Testis (tissue), 3 donors: ENCODE measurements around the gene GREB1L. TPM values are rescaled to one million over a fixed set of nuclear protein-coding genes. Genes with fewer than 3 reads are reported as not detected.

ENCODE experiments used
- DNase-seq: peaks from one replicate; pipeline ENCODE4 v3.0.0-alpha.2; 2019
- H3K27ac ChIP-seq, 2 donors: fragments of 200-600 bp; sonication (generic); one replicate each; pipeline ENCODE4 v1.5.1; 2019
- H3K27me3 ChIP-seq: fragments of 200-600 bp; sonication (generic); one replicate; pipeline ENCODE4 v1.5.1; 2019
- H3K36me3 ChIP-seq: fragments of 200-600 bp; sonication (generic); one replicate; pipeline ENCODE4 v1.5.1; 2017; ENCODE audit warnings: low read depth; ENCODE audit errors: missing control alignments
- H3K4me1 ChIP-seq: fragments of 200-600 bp; sonication (generic); one replicate; pipeline ENCODE4 v1.5.1; 2019
- H3K4me3 ChIP-seq, 2 donors: fragments of 200-600 bp; sonication (generic); one replicate each; pipeline ENCODE4 v1.5.1; 2017 to 2019
- H3K9me3 ChIP-seq: fragments of 200-600 bp; sonication (generic); one replicate; pipeline ENCODE4 v1.5.1; 2017
- POLR2A ChIP-seq: fragments of 450-650 bp; IDR thresholded peaks from one replicate; pipeline ENCODE4 v1.6.1; 2017; ENCODE audit warnings: antibody characterized with exemption, mild to moderate bottlenecking, moderate library complexity
- WGBS, 2 donors: methylation state at CpG; one replicate each; pipeline ENCODE4 v1.1.5; 2018; 5-methylcytosine and 5-hydroxymethylcytosine counted together
- intact Hi-C: fragments of 100-400 bp; cut with DNase I; formaldehyde crosslinking; loops from one replicate; pipeline ENCODE4 v1.15.1; 2023; ENCODE audit warnings: low total_unique reads
- polyA plus RNA-seq: library from polyadenylated mRNA; stranded (reverse); fragments of 350-450 nt; fragmentation: Illumina TruSeq; extraction: RNeasy Lipid Tissue Mini Kit (QIAGEN cat#74804); gene quantifications from one replicate; pipeline ENCODE4 v1.2.3, GENCODE V29; 2014; ENCODE audit warnings: low read depth, low replicate concordance; ENCODE audit not compliant: insufficient read depth
- total RNA-seq, 2 donors: library from RNA; depleted of rRNA; stranded (reverse); fragments of >200 nt; gene quantifications; one replicate each; pipeline ENCODE4 v1.2.3, GENCODE V29; 2016
- TF ChIP-seq, protein P1 (sequence below), 3 experiments: fragments of 450-650 bp in 2 of 3; fragments of 200-600 bp in 1 of 3; sonication (generic) in 1 of 3; IDR thresholded peaks; one replicate each; pipeline ENCODE4 v1.5.1; 2016 to 2019; ENCODE audit warnings: antibody characterized with exemption in 3 of 3, mild to moderate bottlenecking in 2 of 3, moderate library complexity in 1 of 3

GREB1L gene
- total and polyA plus RNA-seq, 3 donors from 2014 or later = 11.9 to 40.6 (median 38.4) TPM

DNA sequence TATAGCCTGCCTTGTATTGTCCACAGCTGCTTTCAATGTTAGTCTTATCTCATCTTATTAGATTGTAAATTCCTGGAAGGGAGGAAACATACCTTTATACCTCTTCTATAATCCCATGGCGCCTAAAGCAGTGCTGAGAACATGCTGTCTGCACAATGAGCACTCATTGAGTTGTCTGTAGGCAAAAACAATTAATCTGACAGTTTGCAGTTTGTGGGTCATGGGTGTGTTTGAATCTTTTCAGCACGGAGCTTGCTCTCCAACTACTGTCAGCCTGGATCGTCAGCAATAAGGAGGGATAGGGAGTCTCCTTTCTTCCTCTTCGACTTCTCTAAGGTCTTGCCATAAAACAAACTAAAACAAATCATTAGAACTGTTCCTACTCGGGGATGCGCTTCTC lies 26.5 kb upstream of the GREB1L start:
- peak overlapping the region in 1 of 2 donors; percentile 39 for H3K27ac ChIP-seq
- TF ChIP-seq, protein P1, sequence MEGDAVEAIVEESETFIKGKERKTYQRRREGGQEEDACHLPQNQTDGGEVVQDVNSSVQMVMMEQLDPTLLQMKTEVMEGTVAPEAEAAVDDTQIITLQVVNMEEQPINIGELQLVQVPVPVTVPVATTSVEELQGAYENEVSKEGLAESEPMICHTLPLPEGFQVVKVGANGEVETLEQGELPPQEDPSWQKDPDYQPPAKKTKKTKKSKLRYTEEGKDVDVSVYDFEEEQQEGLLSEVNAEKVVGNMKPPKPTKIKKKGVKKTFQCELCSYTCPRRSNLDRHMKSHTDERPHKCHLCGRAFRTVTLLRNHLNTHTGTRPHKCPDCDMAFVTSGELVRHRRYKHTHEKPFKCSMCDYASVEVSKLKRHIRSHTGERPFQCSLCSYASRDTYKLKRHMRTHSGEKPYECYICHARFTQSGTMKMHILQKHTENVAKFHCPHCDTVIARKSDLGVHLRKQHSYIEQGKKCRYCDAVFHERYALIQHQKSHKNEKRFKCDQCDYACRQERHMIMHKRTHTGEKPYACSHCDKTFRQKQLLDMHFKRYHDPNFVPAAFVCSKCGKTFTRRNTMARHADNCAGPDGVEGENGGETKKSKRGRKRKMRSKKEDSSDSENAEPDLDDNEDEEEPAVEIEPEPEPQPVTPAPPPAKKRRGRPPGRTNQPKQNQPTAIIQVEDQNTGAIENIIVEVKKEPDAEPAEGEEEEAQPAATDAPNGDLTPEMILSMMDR (IDR thresholded peaks at IDR 0.05) = no peak
- DNase-seq = no peak
- WGBS, 2 donors = 53 to 57% methylated on average over 6 of the region's 6 CpGs
- intact Hi-C loops = no loop called here
- no peak overlapping the region for H3K4me3 ChIP-seq
- no peaks in the 10 kb centered on the region for H3K9me3 ChIP-seq
- H3K4me1 ChIP-seq = no peaks in the 10 kb centered on the region
- no peaks in the 10 kb centered on the region for H3K36me3 ChIP-seq
- H3K27me3 ChIP-seq = no peaks in the 10 kb centered on the region

DNA sequence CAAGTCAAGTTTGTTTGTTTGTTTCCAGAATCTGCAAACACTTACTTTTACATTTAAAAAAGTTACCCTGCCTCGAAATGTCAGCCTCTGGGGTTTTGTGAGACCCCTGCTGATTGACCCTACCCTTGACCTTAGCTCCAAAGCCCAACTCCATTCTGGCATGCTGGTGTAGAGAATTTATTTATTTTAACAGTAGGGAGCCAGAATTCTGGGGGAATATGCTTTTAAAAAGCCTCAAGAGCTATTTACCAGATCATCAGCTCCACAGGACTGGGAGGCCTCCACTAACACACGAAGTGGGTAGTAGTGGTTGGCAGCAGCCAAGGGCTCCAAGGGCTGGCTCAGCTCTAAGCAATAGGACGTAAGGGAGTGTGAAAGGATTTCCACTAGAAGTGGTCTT lies 23.2 kb upstream of the GREB1L start:
- intact Hi-C loops = no loop called here
- Histone ChIP-seq H3K9me3 (no peaks in the 10 kb centered on the region), H3K4me3 (no peak overlapping the region), H3K4me1 (no peaks in the 10 kb centered on the region), H3K27ac (no peak overlapping the region), H3K36me3 (no peaks in the 10 kb centered on the region), H3K27me3 (no peaks in the 10 kb centered on the region)
- TF ChIP-seq POLR2A = no peak
- TF ChIP-seq, protein P1 (IDR thresholded peaks at IDR 0.05) = no peak
- 71 to 74% methylated on average over 3 of the region's 3 CpGs for WGBS, 2 donors
- DNase-seq = no peak

DNA sequence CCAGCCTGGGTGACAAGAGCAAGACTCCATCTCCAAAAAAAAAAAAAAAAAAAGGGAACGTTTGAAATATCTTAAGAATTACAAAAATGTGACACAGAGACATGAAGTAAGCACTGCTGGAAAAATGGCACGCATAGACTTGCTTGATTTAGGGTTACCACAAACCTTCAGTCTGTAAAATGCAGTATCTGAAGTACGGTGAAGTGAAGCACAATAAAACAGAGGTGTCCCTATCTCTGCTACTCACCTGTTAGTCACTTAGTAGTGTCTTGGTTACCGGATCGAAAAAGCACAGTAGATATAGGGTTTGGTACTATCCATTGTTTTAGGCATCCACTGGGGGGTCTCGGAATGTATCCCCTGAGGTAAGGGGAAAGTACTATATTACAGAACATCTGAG lies 11.6 kb upstream of the GREB1L start:
- Histone ChIP-seq H3K27ac (no peak overlapping the region), H3K4me3 (no peak overlapping the region), H3K9me3 (no peaks in the 10 kb centered on the region), H3K27me3 (no peaks in the 10 kb centered on the region), H3K4me1 (no peaks in the 10 kb centered on the region), H3K36me3 (no peaks in the 10 kb centered on the region)
- 74 to 77% methylated on average over 6 of the region's 6 CpGs for WGBS, 2 donors
- DNase-seq = no peak
- TF ChIP-seq POLR2A = no peak
- TF ChIP-seq, protein P1 (IDR thresholded peaks at IDR 0.05) = no peak
- intact Hi-C loops = no loop called here

DNA sequence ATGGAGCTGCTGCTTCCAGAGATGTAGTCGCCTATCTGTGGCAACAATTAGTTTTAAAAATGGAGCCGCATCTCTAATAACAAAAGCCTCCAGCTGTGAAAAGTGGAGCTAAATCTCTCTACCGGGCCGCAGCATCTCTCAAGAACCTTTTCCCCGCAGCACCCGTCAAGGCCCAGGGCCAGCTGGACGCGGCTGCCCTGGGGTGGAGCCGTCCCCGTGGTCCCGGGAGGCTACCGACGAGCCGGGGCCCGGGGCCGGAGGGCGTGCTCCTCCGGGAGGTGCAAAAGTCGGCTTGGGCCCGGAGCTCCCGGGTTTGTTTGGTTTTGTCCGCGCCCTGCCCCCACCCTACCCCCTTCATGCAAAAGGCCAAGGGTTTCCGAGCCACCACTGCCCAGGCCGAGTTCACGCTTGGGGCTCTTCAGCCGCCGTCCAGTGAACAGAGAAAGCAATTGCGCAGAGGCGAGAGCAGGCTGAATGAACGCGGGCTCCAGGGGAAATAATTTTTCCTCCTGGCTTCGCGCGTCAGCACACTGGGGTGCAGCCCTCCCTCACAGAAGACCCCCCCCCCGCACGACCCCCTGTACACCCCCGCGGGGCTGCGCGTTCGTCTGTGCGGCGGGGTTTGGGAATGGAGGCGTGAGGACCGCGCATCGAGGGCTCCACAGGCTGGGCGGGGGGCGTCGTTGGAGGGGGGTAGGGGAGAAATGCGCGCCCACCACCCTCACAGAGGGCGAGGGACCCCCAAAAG lies 557 bp upstream of the GREB1L start:
- TF ChIP-seq, protein P1 (IDR thresholded peaks at IDR 0.05) = no peak
- no peak for TF ChIP-seq POLR2A
- Histone ChIP-seq H3K9me3 (no peaks in the 10 kb centered on the region), H3K4me3 (peak overlapping the region; percentile 76 to 92), H3K27me3 (no peaks in the 10 kb centered on the region), H3K27ac (peak overlapping the region; percentile 88 to 91), H3K4me1 (peaks cover 3% of the 10 kb centered on the region), H3K36me3 (no peaks in the 10 kb centered on the region)
- peak; percentile 70 for DNase-seq
- intact Hi-C loops = no loop called here
- WGBS, 2 donors = 0 to 1% methylated on average over 17 to 22 of the region's 54 CpGs
